Brain pericyte (primary cell): ENCODE measurements around the gene TEX11.
"Not testable (repeated sequence)": the region's sequence is repeated elsewhere in the genome, so short reads cannot be mapped to it uniquely, and the experiment has no call there.

Source experiments
- DNase-seq: peaks from one replicate; pipeline ENCODE4 v3.0.0-alpha.2; 2012; ENCODE audit warnings: low read depth, low spot score

The TEX11 gene

DNA sequence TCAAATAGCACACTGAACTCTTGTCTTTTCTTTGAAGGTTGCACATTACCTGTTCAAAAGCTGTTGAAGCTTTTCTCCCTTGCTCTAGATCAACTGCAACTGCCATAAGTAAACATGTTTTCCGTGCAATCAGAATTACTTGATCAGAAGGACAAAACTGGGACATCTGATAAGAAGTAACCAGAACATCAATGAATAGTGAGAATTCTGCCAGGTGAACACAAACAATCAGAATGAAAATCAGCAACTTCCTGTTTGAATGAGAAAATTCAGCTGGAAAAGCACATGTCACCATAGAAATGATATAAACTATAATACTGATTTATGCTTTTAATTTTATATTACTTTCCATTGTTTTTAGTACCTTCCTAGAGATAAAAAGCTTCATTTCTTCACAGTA, 303.2 kb downstream of the TEX11 start:
- no peak for DNase-seq

DNA sequence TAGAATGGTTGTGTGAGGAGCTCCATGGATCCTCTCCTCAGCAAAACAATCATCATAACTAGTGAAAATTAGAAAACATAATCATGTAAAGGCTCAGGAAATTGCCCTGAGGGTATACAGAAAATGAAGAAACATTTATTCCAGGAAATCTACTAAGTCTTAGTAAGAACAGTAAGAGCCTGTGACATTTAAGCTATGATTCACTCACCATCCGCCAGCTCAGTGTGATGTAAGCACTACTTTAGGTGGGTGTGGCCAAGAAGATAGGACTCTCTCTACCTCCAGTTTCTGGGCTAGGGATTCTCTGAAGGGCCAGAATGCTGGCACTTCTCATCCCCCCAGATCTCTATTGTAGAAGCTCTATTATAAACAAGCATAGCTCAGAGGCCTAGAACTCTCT, 316.4 kb downstream of the TEX11 start:
- no peak for DNase-seq

DNA sequence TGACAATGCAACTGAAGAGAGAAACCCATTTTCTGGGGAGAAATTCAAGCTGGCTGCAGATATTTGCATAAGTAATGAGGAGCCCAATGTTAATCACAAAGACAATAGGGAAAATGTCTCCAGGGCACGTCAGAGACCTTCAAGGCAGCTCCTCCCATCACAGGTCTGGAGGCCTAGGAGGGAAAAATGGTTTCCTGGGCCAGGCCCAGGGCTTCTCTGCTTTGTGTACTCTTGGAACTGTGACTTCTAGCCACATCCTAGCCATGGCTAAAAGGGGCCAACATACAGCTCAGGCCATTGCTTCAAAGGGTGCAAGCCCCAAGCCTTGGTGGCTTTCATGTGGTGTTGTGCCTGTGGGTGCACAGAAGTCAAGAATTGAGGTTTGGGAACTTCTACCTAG, 321.4 kb downstream of the TEX11 start:
- not testable (repeated sequence) for DNase-seq

DNA sequence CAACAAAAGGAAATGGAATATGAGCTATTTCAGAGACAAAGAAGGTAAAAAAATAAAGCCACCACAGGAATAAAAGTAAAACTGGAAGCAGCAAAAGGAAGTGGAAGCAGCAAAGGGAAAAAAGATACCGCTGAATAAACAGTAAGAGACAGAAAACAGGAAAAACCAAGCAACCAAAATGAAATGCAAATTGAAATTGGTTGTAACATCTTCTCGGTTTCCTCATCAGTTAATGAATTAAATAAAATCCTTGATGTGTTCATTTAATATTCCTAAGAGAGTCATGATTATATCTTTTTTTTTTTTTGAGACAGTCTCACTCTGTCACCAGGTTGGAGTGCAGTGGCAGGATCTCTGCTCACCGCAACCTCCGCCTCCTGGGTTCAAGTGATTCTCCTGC, 331.1 kb downstream of the TEX11 start:
- DNase-seq = no peak

DNA sequence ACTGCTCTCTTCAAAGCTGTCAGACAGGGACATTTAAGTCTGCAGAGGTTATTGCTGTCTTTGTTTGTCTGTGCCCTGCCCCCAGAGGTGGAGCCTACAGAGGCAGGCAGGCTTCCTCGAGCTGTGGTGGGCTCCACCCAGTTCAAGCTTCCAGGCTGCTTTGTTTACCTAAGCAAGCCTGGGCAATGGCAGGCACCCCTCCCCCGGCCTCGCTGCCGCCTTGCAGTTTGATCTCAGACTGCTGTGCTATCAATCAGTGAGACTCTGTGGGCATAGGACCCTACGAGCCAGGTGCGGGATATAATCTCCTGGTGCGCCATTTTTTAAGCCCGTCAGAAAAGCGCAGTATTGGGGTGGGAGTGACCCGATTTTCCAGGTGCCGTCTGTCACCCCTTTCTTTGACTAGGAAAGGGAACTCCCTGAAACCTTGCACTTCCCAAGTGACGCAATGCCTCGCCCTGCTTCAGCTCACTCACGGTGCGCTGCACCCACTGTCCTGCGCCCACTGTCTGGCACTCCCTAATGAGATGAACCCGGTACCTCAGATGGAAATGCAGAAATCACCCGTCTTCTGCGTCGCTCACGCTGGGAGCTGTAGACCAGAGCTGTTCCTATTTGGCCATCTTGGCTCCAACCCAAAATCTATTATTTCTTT, 338.5 kb downstream of the TEX11 start:
- DNase-seq = not testable (repeated sequence)

DNA sequence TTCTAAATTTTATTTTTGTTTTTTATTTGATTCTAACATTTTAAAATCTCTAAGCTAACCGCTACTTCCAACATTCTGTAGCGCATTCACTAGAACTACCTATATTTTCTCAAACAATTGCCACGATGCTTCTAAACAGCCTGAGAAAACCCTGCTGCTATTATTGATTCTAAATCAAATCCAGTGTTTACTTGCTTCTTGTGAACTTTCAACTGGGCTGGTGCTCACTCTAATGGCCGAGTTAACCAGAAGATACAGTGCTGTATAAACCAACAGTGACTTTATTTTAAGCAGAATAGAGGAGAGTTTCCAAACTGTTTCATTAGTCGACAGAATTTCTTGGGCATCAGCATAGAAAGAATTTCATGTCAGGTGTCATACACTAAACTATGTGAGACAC, 353.6 kb downstream of the TEX11 start:
- DNase-seq = no peak

DNA sequence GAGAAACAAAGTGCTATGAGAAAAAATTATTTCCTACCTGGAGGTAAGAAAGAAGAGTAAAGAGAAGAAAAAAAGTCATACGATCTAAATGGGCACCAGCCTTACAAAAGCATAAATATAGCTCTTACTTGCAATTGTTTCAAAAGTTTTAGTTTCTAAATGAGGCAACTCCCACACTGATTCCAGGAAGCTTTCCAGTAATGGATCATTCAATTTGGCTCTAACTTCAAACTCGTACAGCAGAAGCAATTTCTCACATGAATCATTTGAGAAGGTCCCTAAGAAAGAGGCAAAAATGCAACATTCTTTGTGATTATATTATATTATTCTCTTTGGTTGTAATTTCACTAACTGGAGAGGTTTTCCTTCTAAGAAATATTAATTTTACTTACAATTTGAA, 354.0 kb downstream of the TEX11 start:
- no peak for DNase-seq

DNA sequence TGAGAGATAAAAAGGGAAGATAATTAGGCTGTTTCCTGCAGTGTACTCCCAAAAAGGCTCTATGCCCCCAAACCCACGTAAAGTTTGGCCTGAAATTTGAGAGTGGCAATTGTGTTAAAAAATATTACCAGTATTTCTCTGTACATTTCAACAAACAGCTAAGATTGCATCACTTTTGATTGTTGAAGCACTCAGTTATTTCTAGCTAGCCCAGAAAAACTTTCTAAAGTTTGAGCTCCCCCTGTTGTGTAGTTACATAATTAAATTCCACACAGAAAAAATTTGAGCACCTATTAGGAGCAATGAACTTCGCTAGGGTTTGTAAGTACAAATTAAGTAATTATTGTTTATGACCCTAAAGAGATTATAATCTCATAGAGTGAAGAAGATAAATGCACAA, 354.4 kb downstream of the TEX11 start:
- no peak for DNase-seq

DNA sequence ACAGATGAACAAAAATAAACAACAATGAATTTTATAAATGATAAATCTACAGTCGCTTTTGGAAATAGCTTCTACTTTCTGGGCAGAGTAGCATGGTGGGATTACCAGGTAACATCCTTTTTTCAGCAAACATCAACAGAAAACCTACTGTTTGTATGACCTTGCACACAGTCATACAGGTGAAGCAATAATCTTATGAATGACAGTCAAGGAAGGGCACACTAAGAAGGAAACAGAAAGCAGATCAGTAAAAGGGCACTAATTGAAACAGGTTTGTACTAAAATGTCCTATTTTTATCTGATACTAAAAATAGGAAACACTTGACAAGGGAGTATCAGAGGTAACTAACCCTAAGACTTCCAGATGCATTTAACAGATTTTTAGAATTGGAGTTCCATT, 355.0 kb downstream of the TEX11 start:
- no peak for DNase-seq

DNA sequence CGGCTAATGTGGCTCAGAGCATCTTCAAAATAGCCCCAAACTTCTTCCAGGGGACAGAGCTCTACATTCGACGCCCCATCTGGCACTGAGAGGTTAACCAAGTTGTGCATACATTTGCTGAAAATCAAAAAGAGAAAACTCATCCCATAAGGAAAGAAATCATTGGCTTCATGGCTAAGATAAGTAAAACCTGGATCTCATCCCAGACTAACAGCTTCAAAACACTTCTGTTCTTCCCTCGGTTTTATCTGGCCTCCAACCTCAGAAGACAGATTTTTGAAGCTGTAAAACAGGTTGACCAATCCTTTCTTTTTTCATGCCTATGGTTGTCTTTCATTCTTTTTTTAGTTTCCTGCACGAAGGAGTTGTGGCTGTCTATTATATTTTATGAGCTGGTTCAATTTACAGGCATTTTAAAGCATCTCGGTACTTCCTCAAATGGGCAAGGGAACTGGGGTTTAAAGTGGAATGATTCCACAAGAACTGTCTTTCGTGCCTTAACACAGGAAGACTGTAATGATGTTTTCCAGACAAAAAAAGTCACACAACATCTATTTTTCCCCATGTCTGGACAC, 356.3 kb downstream of the TEX11 start:
- no peak for DNase-seq

DNA sequence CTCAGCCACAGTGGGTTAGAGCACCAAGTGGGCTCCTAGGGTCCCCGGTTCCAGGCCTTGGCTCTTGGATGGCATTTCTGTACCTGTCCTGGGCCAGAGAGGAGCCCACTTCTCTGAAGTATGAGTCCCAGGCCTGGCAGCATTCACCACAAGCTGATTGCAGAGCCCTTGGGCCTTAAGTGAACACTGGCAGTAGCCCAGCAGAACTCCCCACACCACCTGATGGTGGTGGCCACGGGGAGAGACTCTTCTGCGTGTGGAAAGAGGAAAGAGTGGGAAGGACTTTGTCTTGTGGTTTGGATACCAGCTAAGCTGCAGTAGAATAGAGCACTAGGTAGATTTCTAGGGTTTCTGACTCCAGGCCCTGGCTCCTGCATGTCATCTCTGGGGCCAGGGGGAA, 359.1 kb downstream of the TEX11 start:
- DNase-seq = no peak

DNA sequence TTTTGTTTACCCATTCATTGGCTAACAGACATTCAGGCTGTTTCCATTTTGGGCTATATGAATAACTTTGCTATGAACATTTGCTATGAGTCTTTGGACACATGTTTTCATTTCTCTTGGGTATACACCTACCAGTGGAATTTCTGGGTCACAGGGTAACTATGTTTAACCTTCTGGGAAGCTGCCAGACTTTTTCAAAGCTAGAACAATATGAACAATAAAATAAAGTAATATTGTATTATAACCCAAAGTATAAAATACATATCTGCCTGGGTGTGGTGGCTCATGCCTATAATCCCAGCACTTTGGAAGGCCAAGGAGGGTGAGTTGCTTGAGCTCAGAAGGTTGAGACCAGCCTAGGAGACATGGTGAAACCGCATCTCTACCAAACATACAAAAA, 373.3 kb downstream of the TEX11 start:
- DNase-seq = no peak

DNA sequence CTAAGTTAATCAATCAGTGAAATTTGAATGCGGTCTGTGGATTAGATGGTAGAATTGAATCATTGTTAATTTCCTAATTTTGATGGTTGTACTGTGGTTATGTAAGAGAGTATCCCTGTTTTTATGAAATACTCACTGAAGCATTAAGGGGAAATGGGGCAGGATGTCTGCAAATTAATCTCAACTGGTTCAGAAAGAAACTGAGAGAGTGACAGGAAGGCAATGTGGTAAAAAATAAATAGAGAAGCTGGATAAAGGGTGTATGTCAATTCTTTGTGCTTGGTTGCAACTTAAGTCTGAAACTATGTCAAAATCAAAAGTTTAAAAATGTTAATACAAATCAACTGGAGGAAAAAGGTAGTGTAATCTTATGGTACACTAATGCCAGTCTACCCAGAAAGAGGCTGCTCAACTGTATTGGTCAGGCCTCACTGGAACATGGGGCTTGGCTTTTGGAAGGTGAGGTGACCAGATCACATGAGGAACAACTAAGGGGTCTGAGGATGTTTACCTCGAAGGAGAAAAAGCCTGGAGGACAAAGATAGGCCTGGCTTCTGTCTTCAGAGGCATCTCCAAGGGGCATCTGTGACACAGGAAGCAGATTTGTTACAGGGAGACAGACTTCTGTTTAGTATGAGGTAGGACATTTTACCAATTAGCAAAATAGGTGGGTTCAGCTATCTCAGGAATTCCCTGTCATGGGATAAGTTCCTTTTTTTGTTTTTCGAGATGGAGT, 380.7 kb downstream of the TEX11 start:
- no peak for DNase-seq

DNA sequence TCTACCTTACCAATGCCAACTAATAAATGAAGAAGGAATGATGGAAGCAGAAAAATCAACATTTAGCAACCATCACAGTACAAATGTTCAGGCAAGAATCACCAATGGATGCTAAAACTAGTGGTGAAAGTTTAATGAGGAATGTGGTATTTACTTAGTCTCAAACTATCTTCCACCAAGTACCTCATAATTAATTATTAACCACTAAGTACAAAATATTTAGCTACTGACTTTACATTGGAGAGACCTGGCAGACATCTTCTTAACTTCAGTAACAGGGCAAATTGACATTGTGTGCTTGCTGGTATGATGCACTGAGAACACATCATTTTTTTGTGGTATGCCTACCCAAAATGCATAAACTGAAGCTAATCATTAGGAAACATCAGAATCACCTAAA, 381.5 kb downstream of the TEX11 start:
- DNase-seq = no peak

DNA sequence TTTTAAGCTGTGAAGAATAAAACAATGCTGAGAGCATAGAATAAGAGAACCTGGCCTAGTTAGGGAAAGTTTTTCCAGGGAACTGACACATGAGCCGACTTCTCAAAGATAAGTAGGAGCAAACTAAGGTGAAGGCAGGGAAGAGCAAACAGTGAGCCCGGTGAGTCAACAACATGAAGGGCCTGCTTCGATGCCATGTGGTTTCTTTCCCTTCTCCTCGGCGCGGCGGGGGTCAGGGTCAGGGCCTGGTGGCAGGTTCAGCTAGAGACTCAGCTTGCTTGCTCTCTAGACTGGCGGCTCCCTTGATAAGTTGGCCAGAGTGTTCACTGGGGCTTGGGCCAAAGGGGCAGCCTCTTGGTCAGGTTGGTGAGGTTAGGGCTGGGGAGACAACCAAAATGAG, 382.8 kb downstream of the TEX11 start:
- no peak for DNase-seq

DNA sequence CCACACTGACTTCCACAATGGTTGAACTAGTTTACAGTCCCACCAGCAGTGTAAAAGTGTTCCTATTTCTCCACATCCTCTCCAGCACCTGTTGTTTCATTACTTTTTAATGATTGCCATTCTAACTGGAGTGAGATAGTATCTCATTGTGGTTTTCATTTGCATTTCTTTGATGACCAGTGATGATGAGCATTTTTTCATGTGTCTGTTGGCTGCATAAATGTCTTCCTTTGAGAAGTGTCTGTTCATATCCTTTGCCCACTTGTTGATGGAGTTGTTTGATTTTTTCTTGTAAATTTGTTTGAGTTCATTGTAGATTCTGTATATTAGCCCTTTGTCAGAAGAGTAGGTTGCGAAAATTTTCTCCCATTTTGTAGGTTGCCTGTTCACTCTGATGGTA, 392.8 kb downstream of the TEX11 start:
- not testable (repeated sequence) for DNase-seq

DNA sequence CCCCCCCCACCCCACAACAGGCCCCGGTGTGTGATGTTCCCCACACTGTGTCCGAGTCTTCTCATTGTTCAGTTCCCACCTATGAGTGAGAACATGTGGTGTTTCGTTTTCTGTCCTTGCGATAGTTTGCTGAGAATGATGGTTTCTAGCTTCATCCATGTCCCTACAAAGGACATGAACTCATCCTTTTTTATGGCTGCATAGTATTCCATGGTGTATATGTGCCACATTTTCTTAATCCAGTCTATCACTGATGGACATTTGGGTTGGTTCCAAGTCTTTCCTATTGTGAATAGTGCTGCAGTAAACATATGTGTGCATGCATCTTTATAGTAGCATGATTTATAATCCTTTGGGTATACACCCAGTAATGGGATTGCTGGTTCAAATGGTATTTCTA, 393.2 kb downstream of the TEX11 start:
- DNase-seq = not testable (repeated sequence)

DNA sequence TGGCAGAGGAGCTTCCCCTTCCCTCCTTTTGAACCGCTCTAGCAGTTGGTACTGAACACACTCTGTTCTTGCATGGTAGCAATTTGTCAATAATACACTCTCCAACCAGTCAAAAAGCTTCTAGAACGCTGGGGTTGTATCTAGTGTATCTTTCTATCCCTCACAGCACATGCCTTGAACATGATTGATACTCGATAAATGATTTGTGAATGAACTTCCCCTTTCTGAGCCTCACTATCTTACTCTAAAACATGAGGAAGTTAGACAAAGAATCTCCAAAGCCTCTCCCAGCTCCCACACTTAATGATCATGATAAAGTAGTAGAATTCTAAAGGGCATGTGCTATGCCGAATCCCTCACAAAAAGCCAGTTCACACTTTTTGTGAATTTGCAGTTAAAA, 399.4 kb downstream of the TEX11 start:
- no peak for DNase-seq

DNA sequence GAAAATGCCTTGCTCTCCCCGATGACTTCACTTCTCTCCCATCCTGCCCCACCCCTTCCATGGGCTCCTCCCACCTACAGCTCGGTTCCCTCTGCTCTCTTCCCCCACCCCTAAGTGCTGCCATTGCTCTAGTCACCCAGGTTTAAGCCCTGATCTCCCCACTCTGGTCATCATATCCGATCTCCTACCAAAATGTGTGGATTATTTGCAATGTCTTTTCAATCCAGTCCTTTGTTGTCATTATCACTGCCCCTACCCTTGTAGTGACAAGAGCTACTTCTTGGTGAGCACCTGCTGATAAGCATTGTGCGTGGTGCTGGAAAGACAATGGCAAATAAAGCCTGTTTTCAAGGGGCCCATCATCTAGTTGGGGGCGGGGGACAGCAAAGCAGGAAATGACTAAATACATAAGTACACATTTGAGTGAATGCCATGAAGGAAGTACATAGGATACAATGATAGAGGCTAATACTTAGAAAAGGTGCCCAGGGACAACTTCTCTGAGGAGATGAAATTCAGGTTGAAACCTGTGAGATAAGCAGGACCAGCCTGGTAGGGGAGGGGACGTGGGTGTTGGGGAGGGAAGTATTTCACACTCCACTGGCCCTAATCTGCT, 400.1 kb downstream of the TEX11 start:
- DNase-seq = no peak

DNA sequence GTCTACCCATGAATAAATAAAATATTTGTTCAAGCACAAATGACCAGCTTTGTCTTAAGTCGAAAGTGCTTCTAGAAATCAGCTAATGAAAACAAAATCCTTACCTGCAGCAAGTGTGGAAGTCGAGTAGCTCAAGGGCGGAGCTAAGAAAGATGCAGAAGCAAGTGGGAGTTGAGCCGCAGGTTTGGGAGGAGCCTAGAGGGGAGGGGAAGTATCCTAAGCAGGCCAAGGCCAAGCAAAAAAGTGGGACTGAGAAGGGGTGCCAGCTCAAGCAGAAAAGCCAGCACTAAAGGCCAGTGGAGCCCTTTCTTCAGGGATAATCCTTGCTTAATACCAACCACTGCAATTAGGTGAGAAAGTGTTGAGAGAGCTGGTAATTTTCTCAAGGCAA, 403.1 kb downstream of the TEX11 start:
- DNase-seq = no peak

DNA sequence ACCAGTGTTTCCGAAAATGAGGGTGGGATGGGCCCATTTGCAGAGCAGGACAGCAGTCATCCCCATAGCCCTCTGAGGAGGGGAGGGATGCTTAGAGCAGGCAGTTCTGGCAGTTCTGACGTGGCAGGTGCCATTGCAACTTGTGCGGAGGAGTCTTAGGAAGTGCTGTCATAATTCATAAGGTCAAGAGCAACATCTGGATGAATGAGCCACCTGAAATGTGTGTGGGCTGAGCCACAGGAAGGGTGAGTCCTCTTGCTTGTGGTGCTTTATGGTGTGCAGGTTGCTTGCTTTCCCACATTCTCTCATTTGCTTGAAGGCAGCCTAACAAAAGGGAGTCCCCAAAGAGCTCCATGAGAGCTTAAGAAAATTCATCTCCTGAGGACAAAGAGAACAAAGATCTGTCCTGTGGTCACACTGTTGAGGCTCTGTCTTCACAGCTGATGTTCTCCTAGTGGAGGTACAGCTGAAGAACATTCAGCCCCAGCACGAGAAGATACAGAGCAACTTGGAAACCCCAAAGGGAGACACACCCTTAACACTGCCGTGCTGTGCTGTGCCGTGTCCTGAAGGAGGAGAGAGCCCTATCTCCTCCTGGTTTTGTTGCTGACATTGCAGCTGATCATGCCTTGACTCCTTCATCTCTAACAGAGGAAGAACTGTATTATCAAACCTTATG, 403.6 kb downstream of the TEX11 start:
- no peak for DNase-seq

DNA sequence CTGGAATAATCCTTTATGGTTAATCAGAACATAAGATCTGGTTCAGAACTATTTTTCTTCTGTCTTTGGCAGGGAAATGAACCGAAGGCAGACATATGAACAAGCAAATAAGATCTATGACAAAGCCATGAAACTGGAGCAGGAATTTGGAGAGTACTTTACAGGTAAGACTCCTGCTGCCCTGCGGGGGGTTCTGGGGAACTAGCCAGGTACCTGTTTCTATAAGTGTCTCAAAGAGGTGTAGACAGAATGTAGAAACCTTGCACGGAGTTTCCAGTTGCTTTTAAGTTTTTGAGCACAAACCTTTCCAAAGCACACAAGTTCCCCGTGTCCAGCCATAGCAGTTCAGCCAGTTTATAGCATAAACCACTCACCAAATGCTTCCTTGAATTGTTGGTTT, 407.7 kb downstream of the TEX11 start:
- DNase-seq = no peak
